Activated CD4-positive, alpha-beta memory T cell treated with anti-CD3 and anti-CD28 coated beads, Interleukin-2, amount 10 ng/mL, durations not matched to agents 7 days and 5 days (primary cell): ENCODE results near the gene PPP1R3F. TPM values are rescaled to one million over a fixed set of nuclear protein-coding genes. Genes with fewer than 3 reads are reported as not detected.
"Not testable (repeated sequence)": the region's sequence is repeated elsewhere in the genome, so short reads cannot be mapped to it uniquely, and the experiment has no call there.

Source experiments
- CTCF ChIA-PET: fragments of 350-600 bp; sonication (Branson Sonifier 250); formaldehyde crosslinking; loops from one replicate; lab custom pipeline; 2021; ENCODE audit warnings: antibody characterized with exemption, inconsistent platforms; lab: Charles Lee
- POLR2A ChIA-PET: fragments of 350-600 bp; sonication (Branson Sonifier 250); formaldehyde crosslinking; loops from one replicate; lab custom pipeline; 2021; ENCODE audit warnings: antibody characterized with exemption; lab: Charles Lee
- DNase-seq: peaks from one replicate; pipeline ENCODE4 v3.0.0-alpha.2; 2020
- H3K27ac Mint-ChIP-seq: one replicate; pipeline ENCODE4 v1.8.0; 2021; ENCODE audit warnings: mild to moderate bottlenecking, mixed read lengths
- H3K27me3 Mint-ChIP-seq: one replicate; pipeline ENCODE4 v1.8.0; 2021; ENCODE audit warnings: mixed read lengths
- H3K36me3 Mint-ChIP-seq: one replicate; pipeline ENCODE4 v1.8.0; 2021; ENCODE audit warnings: low read depth, mixed read lengths
- H3K4me1 Mint-ChIP-seq: one replicate; pipeline ENCODE4 v1.8.0; 2021; ENCODE audit warnings: mixed read lengths
- H3K4me3 Mint-ChIP-seq: one replicate; pipeline ENCODE4 v1.8.0; 2021; ENCODE audit warnings: mild to moderate bottlenecking, mixed read lengths
- H3K9me3 Mint-ChIP-seq: one replicate; pipeline ENCODE4 v1.8.0; 2021; ENCODE audit warnings: mixed read lengths
- total RNA-seq, 2 experiments: library from RNA; stranded (reverse); gene quantifications; one replicate each; pipeline ENCODE4 v1.2.3, GENCODE V29; 2021

Gene PPP1R3F
- total RNA-seq, 2 experiments from 2014 or later = 9.3 to 9.9 TPM

- Mint-ChIP-seq H3K36me3 (no peaks in the 10 kb centered on the region), H3K4me1 (peaks cover 16% of the 10 kb centered on the region), H3K9me3 (no peaks in the 10 kb centered on the region), H3K27me3 (peaks cover 33% of the 10 kb centered on the region), H3K4me3 (peak overlapping the region; percentile 68), H3K27ac (peak overlapping the region; percentile 27)
- POLR2A ChIA-PET = no interaction called here
- CTCF ChIA-PET = no interaction called here
- no peak for DNase-seq
Observed at GRCh38 chrX:49309401-49309981, 39.9 kb downstream of the PPP1R3F start.

- H3K36me3 Mint-ChIP-seq = no peaks in the 10 kb centered on the region
- POLR2A ChIA-PET = no interaction called here
- H3K4me3 Mint-ChIP-seq = no peak overlapping the region
- no peak overlapping the region for H3K27ac Mint-ChIP-seq
- no peaks in the 10 kb centered on the region for H3K9me3 Mint-ChIP-seq
- H3K27me3 Mint-ChIP-seq = peaks cover 35% of the 10 kb centered on the region
- CTCF ChIA-PET = no interaction called here
- H3K4me1 Mint-ChIP-seq = peaks cover 16% of the 10 kb centered on the region
- DNase-seq = no peak
Observed at GRCh38 chrX:49310371-49310770, 40.8 kb downstream of the PPP1R3F start.

- Mint-ChIP-seq H3K36me3 (no peaks in the 10 kb centered on the region), H3K4me1 (peaks cover 16% of the 10 kb centered on the region), H3K4me3 (no peak overlapping the region), H3K9me3 (no peaks in the 10 kb centered on the region), H3K27ac (no peak overlapping the region), H3K27me3 (peaks cover 32% of the 10 kb centered on the region)
- POLR2A ChIA-PET = no interaction called here
- CTCF ChIA-PET = no interaction called here
- DNase-seq = no peak
Observed at GRCh38 chrX:49312176-49312575, 42.6 kb downstream of the PPP1R3F start.

- Mint-ChIP-seq H3K27me3 (peaks cover 7% of the 10 kb centered on the region), H3K4me1 (no peaks in the 10 kb centered on the region), H3K9me3 (no peaks in the 10 kb centered on the region), H3K27ac (no peak overlapping the region), H3K36me3 (no peaks in the 10 kb centered on the region), H3K4me3 (no peak overlapping the region)
- ChIA-PET POLR2A (no interaction called here), CTCF (no interaction called here)
- no peak for DNase-seq
Observed at GRCh38 chrX:49316085-49316484, 46.5 kb downstream of the PPP1R3F start.

- H3K36me3 Mint-ChIP-seq, H3K4me3 Mint-ChIP-seq, H3K4me1 Mint-ChIP-seq, H3K27ac Mint-ChIP-seq, POLR2A ChIA-PET, DNase-seq, H3K27me3 Mint-ChIP-seq, H3K9me3 Mint-ChIP-seq, CTCF ChIA-PET: not testable (repeated sequence)
Observed at GRCh38 chrX:49321737-49322136, 52.1 kb downstream of the PPP1R3F start, which contains the start of gene GAGE12J. GAGE12J (plus strand) TSS chrX:49322037; CDS start chrX:49323194, 1,157 bp downstream.

GRCh38 chrX:49322266-49322665 is 52.7 kb downstream of the PPP1R3F start:
- H3K9me3 Mint-ChIP-seq, H3K4me1 Mint-ChIP-seq, POLR2A ChIA-PET, H3K4me3 Mint-ChIP-seq, H3K27ac Mint-ChIP-seq, H3K36me3 Mint-ChIP-seq, DNase-seq, H3K27me3 Mint-ChIP-seq, CTCF ChIA-PET: not testable (repeated sequence)

GRCh38 chrX:49323735-49324134 is 54.1 kb downstream of the PPP1R3F start:
- H3K27ac Mint-ChIP-seq, H3K9me3 Mint-ChIP-seq, H3K4me1 Mint-ChIP-seq, DNase-seq, H3K36me3 Mint-ChIP-seq, CTCF ChIA-PET, H3K4me3 Mint-ChIP-seq, H3K27me3 Mint-ChIP-seq, POLR2A ChIA-PET: not testable (repeated sequence)

GRCh38 chrX:49330421-49330820 is 60.8 kb downstream of the PPP1R3F start:
- H3K4me1 Mint-ChIP-seq, H3K36me3 Mint-ChIP-seq, H3K27me3 Mint-ChIP-seq, DNase-seq, H3K4me3 Mint-ChIP-seq, POLR2A ChIA-PET, CTCF ChIA-PET, H3K27ac Mint-ChIP-seq, H3K9me3 Mint-ChIP-seq: not testable (repeated sequence)

- CTCF ChIA-PET, H3K27me3 Mint-ChIP-seq, H3K9me3 Mint-ChIP-seq, H3K4me1 Mint-ChIP-seq, H3K27ac Mint-ChIP-seq, H3K4me3 Mint-ChIP-seq, H3K36me3 Mint-ChIP-seq, POLR2A ChIA-PET, DNase-seq: not testable (repeated sequence)
Observed at GRCh38 chrX:49331282-49331681, 61.7 kb downstream of the PPP1R3F start, which contains the start of gene GAGE13. GAGE13 (plus strand) TSS chrX:49331582; CDS start chrX:49332738, 1,156 bp downstream.

GRCh38 chrX:49331841-49332240 is 62.2 kb downstream of the PPP1R3F start:
- H3K9me3 Mint-ChIP-seq, DNase-seq, H3K36me3 Mint-ChIP-seq, POLR2A ChIA-PET, H3K4me1 Mint-ChIP-seq, CTCF ChIA-PET, H3K4me3 Mint-ChIP-seq, H3K27ac Mint-ChIP-seq, H3K27me3 Mint-ChIP-seq: not testable (repeated sequence)

Other genes starting within 250 kb of the PPP1R3F start
- 10 to 100 TPM; 32.2 to 32.7 TPM for gene TFE3, start 226.4 kb upstream of the PPP1R3F start, total RNA-seq
- gene CCDC120, start 210.8 kb upstream of the PPP1R3F start, total RNA-seq = 1 to 10 TPM; 5.8 to 6.5 TPM
- gene PRAF2, start 195.8 kb upstream of the PPP1R3F start, total RNA-seq = 10 to 100 TPM; 21.1 to 23.9 TPM
- gene WDR45, start 189.9 kb upstream of the PPP1R3F start, total RNA-seq = 10 to 100 TPM; 51.1 to 58.7 TPM
- gene GPKOW, start 146.1 kb upstream of the PPP1R3F start, total RNA-seq = 10 to 100 TPM; 41.9 to 43.6 TPM
- gene MAGIX, start 107.0 kb upstream of the PPP1R3F start, total RNA-seq = 1 to 10 TPM; 1.6 to 2.0 TPM
- gene PLP2, start 97.9 kb upstream of the PPP1R3F start, total RNA-seq = 100 to 1,000 TPM; 267 to 273 TPM
- 10 to 100 TPM; 19.0 to 20.3 TPM for gene PRICKLE3, start 83.4 kb upstream of the PPP1R3F start, total RNA-seq
- gene SYP, start 69.6 kb upstream of the PPP1R3F start, total RNA-seq = 1 to 10 TPM; 1.1 to 1.2 TPM
- under 1 TPM; 0.50 to 0.93 TPM for gene CACNA1F, start 36.5 kb upstream of the PPP1R3F start, total RNA-seq
- gene CCDC22, start 34.3 kb upstream of the PPP1R3F start, total RNA-seq = 10 to 100 TPM; 23.4 to 24.6 TPM
- 10 to 100 TPM; 18.4 to 19.1 TPM for gene FOXP3, start 5.1 kb upstream of the PPP1R3F start, total RNA-seq
- gene GAGE10, start 33.9 kb downstream of the PPP1R3F start, total RNA-seq = not detected
- gene GAGE12J, start 52.2 kb downstream of the PPP1R3F start, total RNA-seq = not detected
- gene GAGE13, start 61.8 kb downstream of the PPP1R3F start, total RNA-seq = not detected